ENCODE data around the gene NEUROD1. TPM values are rescaled to one million over a fixed set of nuclear protein-coding genes. Genes with fewer than 3 reads are reported as not detected.
A peak's percentile ranks its signal among the peaks of the same experiment; 100 is the strongest.

The NEUROD1 gene
- total and polyA plus RNA-seq, 8 donors, result 0.75 to 2.1 (median 1.2) TPM; not detected in 2

GRCh38 chr2:181679544-181679979 is 755 bp downstream of the NEUROD1 start:
- H3K4me3 ChIP-seq, result no peak overlapping the region
- TF ChIP-seq CTCF (IDR thresholded peaks at IDR 0.05), result no peak
- H3K4me1 ChIP-seq, result peaks cover 3 to 17% of the 10 kb centered on the region in 2 donors
- no peaks in the 10 kb centered on the region for H3K36me3 ChIP-seq
- H3K9me3 ChIP-seq, result no peaks in the 10 kb centered on the region
- H3K27ac ChIP-seq, result no peak overlapping the region
- intact Hi-C loops (cut with DNase I), result no loop called here
- ATAC-seq (no peak), DNase-seq (no peak)
- H3K27me3 ChIP-seq, result peaks cover 79 to 100% of the 10 kb centered on the region in 2 donors

GRCh38 chr2:181678861-181679543 is 1.3 kb downstream of the NEUROD1 start:
- Histone ChIP-seq H3K36me3 (no peaks in the 10 kb centered on the region), H3K27ac (no peak overlapping the region), H3K4me3 (no peak overlapping the region), H3K4me1 (peaks cover 3 to 17% of the 10 kb centered on the region in 2 donors), H3K9me3 (no peaks in the 10 kb centered on the region), H3K27me3 (peaks cover 74 to 100% of the 10 kb centered on the region in 2 donors)
- no peak for TF ChIP-seq CTCF (IDR thresholded peaks at IDR 0.05)
- intact Hi-C loops (cut with DNase I), result no loop called here
- DNase-seq, result no peak
- no peak for ATAC-seq

- Histone ChIP-seq H3K36me3 (no peaks in the 10 kb centered on the region), H3K4me1 (peaks cover 0 to 12% of the 10 kb centered on the region in 2 donors), H3K27ac (no peak overlapping the region), H3K4me3 (no peak overlapping the region), H3K27me3 (peaks cover 64 to 93% of the 10 kb centered on the region in 2 donors), H3K9me3 (no peaks in the 10 kb centered on the region)
- DNase-seq, result peak; percentile 70 to 84 (median 80)
- peak; percentile 97 for ATAC-seq
- intact Hi-C loops (cut with DNase I), result no loop called here
- no peak for TF ChIP-seq CTCF (IDR thresholded peaks at IDR 0.05)
These were observed 2.3 kb downstream of the NEUROD1 start for GRCh38 chr2:181677912-181678586.

- Histone ChIP-seq H3K4me3 (no peak overlapping the region), H3K9me3 (no peaks in the 10 kb centered on the region), H3K27me3 (peaks cover 36 to 65% of the 10 kb centered on the region in 2 donors), H3K36me3 (no peaks in the 10 kb centered on the region), H3K4me1 (peaks cover 0 to 2% of the 10 kb centered on the region in 2 donors), H3K27ac (no peak overlapping the region)
- DNase-seq, result no peak
- ATAC-seq, result no peak
- no peak for TF ChIP-seq CTCF (IDR thresholded peaks at IDR 0.05)
- intact Hi-C loops (cut with DNase I), result no loop called here
These were observed 5.1 kb downstream of the NEUROD1 start for GRCh38 chr2:181675254-181675653.

GRCh38 chr2:181674461-181674860 is 5.9 kb downstream of the NEUROD1 start:
- Histone ChIP-seq H3K27me3 (peaks cover 28 to 57% of the 10 kb centered on the region in 2 donors), H3K4me1 (no peaks in the 10 kb centered on the region), H3K4me3 (no peak overlapping the region), H3K9me3 (no peaks in the 10 kb centered on the region), H3K36me3 (no peaks in the 10 kb centered on the region), H3K27ac (no peak overlapping the region)
- DNase-seq (no peak), ATAC-seq (no peak)
- intact Hi-C loops (cut with DNase I), result no loop called here
- no peak for TF ChIP-seq CTCF (IDR thresholded peaks at IDR 0.05)
